RWPE1 (cell line): ENCODE results near the gene TMEM168.
"Not testable (repeated sequence)": the region's sequence is repeated elsewhere in the genome, so short reads cannot be mapped to it uniquely, and the experiment has no call there.

Source experiments
- CTCF ChIA-PET: fragments of 350-600 bp; sonication (Branson Sonifier 250); formaldehyde crosslinking; extraction: SDS; loops from one replicate; lab custom pipeline; 2021; lab: Yijun Ruan, JAX
- POLR2A ChIA-PET: fragments of 400-600 bp; formaldehyde crosslinking; extraction: SDS; loops from one replicate; lab custom pipeline; 2020; ENCODE audit warnings: antibody characterized with exemption; ENCODE audit not compliant: low non-redundant PET; lab: Yijun Ruan, JAX
- DNase-seq: peaks from one replicate; pipeline ENCODE4 v3.0.0; 2012; ENCODE audit warnings: low spot score
- H3K27ac ChIP-seq: fragments of 450-650 bp; 2 replicates; pipeline ENCODE4 v1.5.1; 2017
- CTCF ChIP-seq: fragments of 450-650 bp; conservative IDR thresholded peaks from 2 replicates; pipeline ENCODE4 v1.5.1; 2017; ENCODE audit warnings: low read depth, mild to moderate bottlenecking

TMEM168 gene

DNA sequence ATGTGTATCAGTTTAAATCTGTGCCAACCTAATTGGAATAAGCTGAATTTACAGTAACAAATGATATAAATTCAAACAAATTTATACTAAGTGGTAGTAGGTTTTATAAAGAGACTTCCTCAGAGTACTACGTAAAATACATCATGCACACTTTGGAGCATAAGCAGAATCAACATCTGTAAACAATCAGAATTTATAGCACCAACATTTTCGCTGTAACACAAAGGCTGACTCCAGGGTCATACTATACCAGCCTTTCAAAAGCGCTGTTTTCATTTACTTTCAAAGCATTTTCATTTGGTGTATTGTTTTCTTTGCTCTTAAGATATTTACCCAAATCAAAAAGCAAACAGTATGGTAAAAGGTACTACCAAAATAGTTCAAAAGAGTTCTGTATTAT is 29.3 kb upstream of the TMEM168 start:
- H3K27ac ChIP-seq: no peak overlapping the region
- ChIA-PET POLR2A (no interaction called here), CTCF (interaction anchor here (0.5 kb wide), 1 partner anchor 57 kb away, joined by 3 read pairs; no protein-coding TSS in a partner anchor)
- TF ChIP-seq CTCF: no peak
- DNase-seq: no peak

GRCh38 chr7:112806156-112806555 is 16.0 kb upstream of the TMEM168 start:
- DNase-seq: no peak
- H3K27ac ChIP-seq: no peak overlapping the region
- ChIA-PET CTCF (interaction anchor here (0.6 to 0.7 kb wide), 2 partner anchors 10 to 15 kb away, joined by 3 to 4 read pairs; no protein-coding TSS in a partner anchor), POLR2A (no interaction called here)
- no peak for TF ChIP-seq CTCF

GRCh38 chr7:112802406-112802805 is 12.2 kb upstream of the TMEM168 start:
- no peak overlapping the region for H3K27ac ChIP-seq
- CTCF ChIA-PET: no interaction called here
- POLR2A ChIA-PET: no interaction called here
- no peak for DNase-seq
- TF ChIP-seq CTCF: no peak

GRCh38 chr7:112800486-112800885 is 10.3 kb upstream of the TMEM168 start:
- no peak for TF ChIP-seq CTCF
- no peak for DNase-seq
- no peak overlapping the region for H3K27ac ChIP-seq
- ChIA-PET CTCF (interaction anchor here (0.6 kb wide), 1 partner anchor 192 kb away, joined by 3 read pairs; no protein-coding TSS in a partner anchor), POLR2A (no interaction called here)

DNA sequence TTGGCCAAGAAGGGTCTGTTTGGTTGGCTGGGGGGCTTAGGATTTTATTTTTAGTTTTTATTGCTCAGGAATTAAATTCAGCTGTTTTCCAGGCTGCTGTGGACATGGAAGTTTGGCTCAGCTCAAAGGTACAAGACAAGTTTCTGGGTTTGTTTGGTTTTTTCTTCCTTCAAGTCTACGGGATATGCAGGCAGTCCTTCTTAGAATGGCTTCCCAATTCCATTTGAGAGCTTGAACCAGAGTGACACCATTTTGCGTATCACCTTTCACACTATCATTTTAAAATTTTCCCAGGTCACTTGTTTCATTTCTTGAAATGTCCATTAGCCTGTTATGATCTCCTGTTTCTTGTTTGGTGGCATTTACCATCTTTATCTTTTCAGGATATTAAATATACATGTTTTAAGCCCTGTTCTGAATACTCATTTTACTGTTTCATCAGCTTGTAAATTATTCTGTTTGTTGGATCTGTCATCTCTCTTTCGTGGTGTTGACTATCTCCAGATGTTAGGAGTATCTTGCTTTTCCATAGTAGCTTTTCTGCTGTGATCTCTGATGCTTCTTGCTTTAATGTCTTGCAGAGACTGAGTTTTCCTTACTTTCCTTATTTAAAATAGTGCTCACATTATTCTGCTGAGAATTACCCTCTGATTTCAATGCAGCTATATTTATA is 9.4 kb upstream of the TMEM168 start:
- DNase-seq: no peak
- ChIA-PET CTCF (no interaction called here), POLR2A (no interaction called here)
- H3K27ac ChIP-seq: no peak overlapping the region
- TF ChIP-seq CTCF: no peak

DNA sequence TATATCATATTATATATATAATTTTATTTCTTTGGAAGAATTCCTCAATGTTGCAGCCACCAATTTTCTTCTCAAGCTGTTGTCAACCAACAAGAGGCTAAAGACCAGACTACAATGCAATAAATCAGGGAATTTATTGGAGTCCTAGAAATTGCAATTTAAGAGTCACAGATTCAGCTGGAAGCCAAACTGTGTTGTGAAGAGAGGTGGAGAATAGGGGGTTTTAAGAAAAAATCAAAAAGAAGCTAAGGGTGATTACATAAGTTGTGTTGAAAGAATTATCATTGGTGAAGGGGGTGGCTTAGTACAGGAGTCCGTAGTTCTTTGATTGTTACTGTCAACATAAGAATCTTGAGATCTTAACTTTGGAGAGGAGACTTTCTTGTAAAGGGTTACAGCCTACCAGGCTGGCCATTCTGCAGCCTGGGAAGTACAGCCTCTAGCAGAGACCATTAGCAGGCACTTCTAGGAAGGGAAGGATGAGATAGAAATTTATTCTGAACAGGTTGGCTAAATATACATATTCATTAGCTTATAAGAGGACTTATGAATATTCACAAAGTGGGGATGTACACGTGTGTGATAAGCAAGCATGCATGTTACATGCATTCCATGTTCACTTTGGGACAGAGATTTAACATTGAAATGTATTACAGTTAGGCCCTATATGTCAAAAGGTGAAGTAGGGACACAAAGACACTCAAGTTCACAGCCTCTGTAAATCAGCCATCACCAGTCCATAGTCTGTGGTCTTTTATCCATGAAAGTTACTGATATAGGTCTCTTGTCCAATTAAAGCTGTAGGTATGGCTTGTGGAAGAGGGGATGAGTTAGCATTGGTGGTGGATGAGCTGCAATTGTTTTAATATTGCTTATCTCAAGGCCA is 8.3 kb upstream of the TMEM168 start:
- no peak for DNase-seq
- ChIA-PET CTCF (interaction anchor here (0.6 kb wide), 1 partner anchor 529 kb away, joined by 6 read pairs; no protein-coding TSS in a partner anchor), POLR2A (interaction anchor here (0.5 kb wide), 1 partner anchor 38 kb away, joined by 10 read pairs; no protein-coding TSS in a partner anchor)
- no peak overlapping the region for H3K27ac ChIP-seq
- no peak for TF ChIP-seq CTCF

GRCh38 chr7:112796552-112796951 is 6.4 kb upstream of the TMEM168 start:
- H3K27ac ChIP-seq, POLR2A ChIA-PET, DNase-seq, CTCF ChIA-PET: not testable (repeated sequence)
